Measurements from ENCODE around the gene ORM1. TPM values are rescaled to one million over a fixed set of nuclear protein-coding genes. Genes with fewer than 3 reads are reported as not detected.

The ORM1 gene
- total and polyA plus RNA-seq, 12 donors: 2.9 to 26.0 (median 5.1) TPM; not detected in 1

DNA sequence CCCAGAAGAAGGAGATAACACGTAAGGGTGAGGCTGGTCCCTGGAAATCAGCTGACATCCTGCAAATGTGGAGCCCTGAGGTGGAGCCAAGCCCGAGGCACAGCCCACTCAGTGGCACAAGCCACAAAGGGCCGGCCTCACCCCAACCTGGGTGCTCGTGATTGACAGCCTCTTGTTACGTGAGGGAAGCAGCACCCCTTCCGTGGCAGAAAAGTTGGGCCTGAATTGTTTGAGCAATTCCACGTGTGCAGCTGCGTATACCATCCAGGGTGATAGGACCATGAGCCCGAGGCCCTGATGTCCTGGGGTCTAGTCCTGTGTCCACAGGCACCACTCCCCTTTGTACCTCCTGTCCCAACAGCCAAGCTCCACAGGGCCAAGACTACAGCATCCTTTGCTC, 11.6 kb downstream of the ORM1 start:
- H3K36me3 ChIP-seq (replicated peaks in 1 of 2): peaks cover 0 to 30% of the 10 kb centered on the region in 2 donors
- H3K27me3 ChIP-seq: no peaks in the 10 kb centered on the region
- no peak overlapping the region for H3K4me3 ChIP-seq
- no peaks in the 10 kb centered on the region for H3K4me1 ChIP-seq (replicated peaks in 1 of 2)
- H3K27ac ChIP-seq: no peak overlapping the region
- TF ChIP-seq, protein P1, sequence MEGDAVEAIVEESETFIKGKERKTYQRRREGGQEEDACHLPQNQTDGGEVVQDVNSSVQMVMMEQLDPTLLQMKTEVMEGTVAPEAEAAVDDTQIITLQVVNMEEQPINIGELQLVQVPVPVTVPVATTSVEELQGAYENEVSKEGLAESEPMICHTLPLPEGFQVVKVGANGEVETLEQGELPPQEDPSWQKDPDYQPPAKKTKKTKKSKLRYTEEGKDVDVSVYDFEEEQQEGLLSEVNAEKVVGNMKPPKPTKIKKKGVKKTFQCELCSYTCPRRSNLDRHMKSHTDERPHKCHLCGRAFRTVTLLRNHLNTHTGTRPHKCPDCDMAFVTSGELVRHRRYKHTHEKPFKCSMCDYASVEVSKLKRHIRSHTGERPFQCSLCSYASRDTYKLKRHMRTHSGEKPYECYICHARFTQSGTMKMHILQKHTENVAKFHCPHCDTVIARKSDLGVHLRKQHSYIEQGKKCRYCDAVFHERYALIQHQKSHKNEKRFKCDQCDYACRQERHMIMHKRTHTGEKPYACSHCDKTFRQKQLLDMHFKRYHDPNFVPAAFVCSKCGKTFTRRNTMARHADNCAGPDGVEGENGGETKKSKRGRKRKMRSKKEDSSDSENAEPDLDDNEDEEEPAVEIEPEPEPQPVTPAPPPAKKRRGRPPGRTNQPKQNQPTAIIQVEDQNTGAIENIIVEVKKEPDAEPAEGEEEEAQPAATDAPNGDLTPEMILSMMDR (IDR thresholded peaks at IDR 0.05): no peak
- TF ChIP-seq POLR2A (IDR thresholded peaks at IDR 0.05): no peak
- no peak for DNase-seq
- H3K9me3 ChIP-seq (replicated peaks in 1 of 3): no peaks in the 10 kb centered on the region
- WGBS, 4 donors: 92 to 96% (median 95%) methylated on average over 3 to 9 of the region's 9 CpGs
- intact Hi-C loops (cut with DNase I): no loop called here

DNA sequence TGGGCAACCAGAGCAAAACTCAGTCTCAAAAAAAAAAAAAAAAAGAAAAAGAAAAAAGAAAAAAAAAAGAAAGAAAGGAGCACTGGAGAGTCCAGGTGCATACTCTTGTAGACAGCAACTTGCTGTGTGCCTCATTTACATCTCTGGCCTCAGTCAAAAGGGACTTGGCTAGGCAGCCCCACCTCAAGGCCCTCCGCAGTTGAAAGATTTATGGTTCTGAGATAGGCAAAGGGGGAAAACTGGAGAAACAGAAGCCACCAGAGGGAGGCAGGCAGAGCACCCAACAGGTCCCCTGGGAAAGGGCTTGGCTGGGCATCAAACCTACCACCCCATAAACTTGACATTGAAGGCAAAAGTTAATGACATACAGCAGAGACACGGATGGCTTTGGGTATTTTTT, 12.8 kb downstream of the ORM1 start:
- 52 to 81% (median 62%) methylated on average over 2 of the region's 2 CpGs for WGBS, 4 donors
- Histone ChIP-seq H3K4me3 (no peak overlapping the region), H3K27ac (no peak overlapping the region), H3K36me3 (replicated peaks in 1 of 2) (peaks cover 0 to 42% of the 10 kb centered on the region in 2 donors), H3K9me3 (replicated peaks in 1 of 3) (no peaks in the 10 kb centered on the region), H3K27me3 (no peaks in the 10 kb centered on the region), H3K4me1 (replicated peaks in 1 of 2) (no peaks in the 10 kb centered on the region)
- intact Hi-C loops (cut with DNase I): no loop called here
- TF ChIP-seq, protein P1 (IDR thresholded peaks at IDR 0.05): no peak
- TF ChIP-seq POLR2A (IDR thresholded peaks at IDR 0.05): no peak
- no peak for DNase-seq

DNA sequence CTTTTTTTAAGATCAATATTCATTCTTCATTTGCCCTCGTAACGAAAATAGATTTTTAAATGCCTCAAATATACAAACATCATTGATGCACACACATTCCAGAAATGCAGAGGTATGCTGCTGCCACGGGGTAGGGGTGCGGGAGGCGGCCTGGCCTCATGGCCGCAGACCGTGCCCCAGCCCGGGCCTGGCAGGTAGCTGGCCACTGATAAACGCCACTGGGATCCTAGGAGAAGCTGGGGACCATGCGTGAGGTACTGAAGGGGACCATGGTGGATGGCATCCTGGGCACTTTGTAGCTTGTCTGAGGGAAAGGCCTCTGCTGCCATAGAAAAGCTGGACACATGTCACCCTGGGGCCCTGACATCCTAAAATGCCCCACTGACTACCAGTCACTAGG, 13.3 kb downstream of the ORM1 start:
- H3K4me3 ChIP-seq: no peak overlapping the region
- H3K27ac ChIP-seq: no peak overlapping the region
- peaks cover 0 to 46% of the 10 kb centered on the region in 2 donors for H3K36me3 ChIP-seq (replicated peaks in 1 of 2)
- intact Hi-C loops (cut with DNase I): no loop called here
- 82 to 84% (median 82%) methylated on average over 10 of the region's 10 CpGs for WGBS, 4 donors
- no peak for DNase-seq
- H3K4me1 ChIP-seq (replicated peaks in 1 of 2): no peaks in the 10 kb centered on the region
- no peaks in the 10 kb centered on the region for H3K27me3 ChIP-seq
- TF ChIP-seq, protein P1 (IDR thresholded peaks at IDR 0.05): no peak
- TF ChIP-seq POLR2A (IDR thresholded peaks at IDR 0.05): no peak
- H3K9me3 ChIP-seq (replicated peaks in 1 of 3): no peaks in the 10 kb centered on the region

DNA sequence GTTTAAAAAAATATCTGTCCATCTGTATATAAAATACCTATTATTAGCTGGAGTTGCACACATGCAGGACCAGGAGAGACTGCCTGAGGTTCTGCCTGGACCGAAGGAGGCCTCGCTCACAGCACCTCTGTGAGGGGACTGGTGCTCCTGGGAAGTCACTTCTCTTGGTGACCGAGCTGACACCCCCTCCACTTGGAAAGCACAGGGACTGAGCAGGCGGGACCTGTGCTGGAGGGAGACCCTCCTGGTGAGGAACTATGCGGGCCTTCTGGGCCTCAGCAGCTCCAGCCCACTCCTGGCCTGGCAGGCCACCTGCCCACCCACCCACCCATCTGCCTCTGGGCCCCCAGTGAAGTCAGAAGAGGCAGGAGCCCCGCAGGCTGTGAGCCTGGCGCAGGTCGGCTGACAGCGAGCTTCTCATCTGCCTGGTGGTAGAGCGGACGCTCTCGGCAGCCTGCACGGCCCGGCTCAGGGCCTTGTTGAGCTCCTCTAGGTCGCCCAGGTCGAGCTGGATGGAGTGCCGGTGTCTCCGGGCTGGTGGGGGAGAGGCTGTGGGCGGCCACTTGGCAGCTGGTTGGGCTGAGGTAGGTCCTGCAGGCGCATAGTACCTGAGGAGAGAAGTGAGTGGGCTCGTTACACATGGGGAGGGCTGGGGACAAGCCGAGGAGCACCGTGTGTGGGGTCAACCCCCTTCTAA, 13.9 kb downstream of the ORM1 start:
- no peak for DNase-seq
- no peak for TF ChIP-seq POLR2A (IDR thresholded peaks at IDR 0.05)
- TF ChIP-seq, protein P1 (IDR thresholded peaks at IDR 0.05): no peak
- 89 to 99% (median 94%) methylated on average over 9 to 23 of the region's 23 CpGs for WGBS, 4 donors

More for the DNA sequence above, 13.9 kb downstream of the ORM1 start:
- no peaks in the 10 kb centered on the region for H3K4me1 ChIP-seq (replicated peaks in 1 of 2)
- H3K4me3 ChIP-seq: no peak overlapping the region
- H3K9me3 ChIP-seq (replicated peaks in 1 of 3): no peaks in the 10 kb centered on the region
- H3K36me3 ChIP-seq (replicated peaks in 1 of 2): peaks cover 0 to 53% of the 10 kb centered on the region in 2 donors
- H3K27ac ChIP-seq: no peak overlapping the region
- intact Hi-C loops (cut with DNase I): no loop called here
- H3K27me3 ChIP-seq: no peaks in the 10 kb centered on the region

Measured in adrenal gland (tissue), 12 donors.